DND-41 (cell line): ENCODE results near the gene XPR1.

Experiments used
- ATAC-seq: fragments of 200-7000 bp; cut with Tn5 transposase; 3 replicates; pipeline ENCODE4 v1.9.1; 2021; ENCODE audit warnings: low read depth; ENCODE audit not compliant: insufficient read depth
- DNase-seq: peaks from one replicate; pipeline ENCODE4 v3.0.0-alpha.2; 2020
- H2AFZ ChIP-seq: 2 replicates; pipeline ENCODE4 v1.6.0; 2012; ENCODE audit warnings: low read depth, low read length
- H3K27ac ChIP-seq: 2 replicates; pipeline ENCODE4 v1.5.1; 2012; ENCODE audit warnings: low read length, inconsistent platforms
- H3K27me3 ChIP-seq: fragments of 200-600 bp; sonication (generic); 2 replicates; pipeline ENCODE4 v1.6.0; 2012; ENCODE audit warnings: low read length, mild to moderate bottlenecking, inconsistent platforms; ENCODE audit not compliant: insufficient read depth, poor library complexity
- H3K36me3 ChIP-seq: 2 replicates; pipeline ENCODE4 v1.5.1; 2012; ENCODE audit warnings: low read length, inconsistent platforms; ENCODE audit not compliant: insufficient read depth
- H3K4me1 ChIP-seq: 2 replicates; pipeline ENCODE4 v1.5.1; 2012; ENCODE audit warnings: mild to moderate bottlenecking, low read length; ENCODE audit not compliant: insufficient read depth
- H3K4me2 ChIP-seq: 2 replicates; pipeline ENCODE4 v1.6.0; 2012; ENCODE audit warnings: mild to moderate bottlenecking, moderate library complexity, low read length, inconsistent platforms; ENCODE audit not compliant: insufficient read depth
- H3K4me3 ChIP-seq, 2 experiments: fragments of 200-600 bp in 1 of 2; shearing (Covaris generic) in 1 of 2; 2 replicates each; pipeline ENCODE4 v1.5.1; 2012 to 2016; ENCODE audit warnings: inconsistent platforms in 2 of 2, low read length in 2 of 2, mild to moderate bottlenecking in 2 of 2, low read depth in 1 of 2, moderate library complexity in 1 of 2
- H3K79me2 ChIP-seq: 2 replicates; pipeline ENCODE4 v1.6.0; 2012; ENCODE audit warnings: low read length, inconsistent platforms; ENCODE audit not compliant: insufficient read depth
- H3K9ac ChIP-seq: 2 replicates; pipeline ENCODE4 v1.6.0; 2012; ENCODE audit warnings: low read depth, mild to moderate bottlenecking, inconsistent platforms, low read length, moderate library complexity
- H3K9me3 ChIP-seq: 2 replicates; pipeline ENCODE4 v1.5.1; 2012; ENCODE audit warnings: low read length, moderate library complexity, mild to moderate bottlenecking, inconsistent platforms; ENCODE audit not compliant: insufficient read depth, severe bottlenecking
- H4K20me1 ChIP-seq: 2 replicates; pipeline ENCODE4 v1.6.0; 2012; ENCODE audit warnings: low read length; ENCODE audit not compliant: insufficient read depth
- CTCF ChIP-seq: IDR thresholded peaks from 2 replicates; pipeline ENCODE4 v1.5.1; 2012; ENCODE audit warnings: borderline replicate concordance, low read length, moderate library complexity, mild to moderate bottlenecking; ENCODE audit not compliant: poor library complexity, severe bottlenecking; ENCODE audit errors: extremely low read depth
- EZH2 ChIP-seq: IDR thresholded peaks from 3 replicates; pipeline ENCODE4 v1.6.1; 2012; ENCODE audit warnings: borderline replicate concordance, low read depth, mild to moderate bottlenecking, moderate library complexity, low read length, inconsistent platforms; ENCODE audit not compliant: severe bottlenecking

XPR1 gene

GRCh38 chr1:180926164-180926981 lies 294.6 kb downstream of the XPR1 start:
- Histone ChIP-seq H3K9me3 (no peaks in the 10 kb centered on the region), H3K27me3 (no peaks in the 10 kb centered on the region), H3K79me2 (no peaks in the 10 kb centered on the region), H3K4me2 (no peak overlapping the region), H3K27ac (no peak overlapping the region), H3K36me3 (no peaks in the 10 kb centered on the region), H3K4me1 (no peaks in the 10 kb centered on the region), H4K20me1 (no peaks in the 10 kb centered on the region), H3K9ac (no peak overlapping the region), H3K4me3 (no peak overlapping the region), H2AFZ (no peak overlapping the region)
- ATAC-seq: peak; percentile 91
- peak; percentile 74 for DNase-seq
- TF ChIP-seq CTCF (no peak), EZH2 (no peak)

- Histone ChIP-seq H2AFZ (no peak overlapping the region), H3K79me2 (no peaks in the 10 kb centered on the region), H4K20me1 (no peaks in the 10 kb centered on the region), H3K9me3 (no peaks in the 10 kb centered on the region), H3K4me2 (no peak overlapping the region), H3K4me3 (no peak overlapping the region), H3K4me1 (0 out of 2 replicates have a peak, but pooled peaks cover 4% of the 10 kb centered on the region), H3K27ac (no peak overlapping the region; the same call in 1 of the 2 replicates), H3K36me3 (no peaks in the 10 kb centered on the region), H3K9ac (no peak overlapping the region), H3K27me3 (no peaks in the 10 kb centered on the region)
- TF ChIP-seq EZH2 (no peak), CTCF (no peak)
- DNase-seq (no peak), ATAC-seq (no peak)
Measured at GRCh38 chr1:180927348-180927747, 295.5 kb downstream of the XPR1 start.

GRCh38 chr1:180927841-180928240 lies 296.0 kb downstream of the XPR1 start:
- Histone ChIP-seq H3K4me1 (0 out of 2 replicates have a peak, but pooled peaks cover 4% of the 10 kb centered on the region), H2AFZ (no peak overlapping the region), H3K9me3 (no peaks in the 10 kb centered on the region), H3K9ac (no peak overlapping the region), H3K79me2 (no peaks in the 10 kb centered on the region), H3K4me2 (no peak overlapping the region), H3K36me3 (no peaks in the 10 kb centered on the region), H3K27me3 (no peaks in the 10 kb centered on the region), H4K20me1 (no peaks in the 10 kb centered on the region), H3K27ac (no peak overlapping the region), H3K4me3 (no peak overlapping the region)
- TF ChIP-seq CTCF (no peak), EZH2 (no peak)
- ATAC-seq: no peak
- no peak for DNase-seq
